Activated naive CD8-positive, alpha-beta T cell (primary cell): ENCODE measurements around the gene PSMB7.

Source experiments
- H3K27ac Mint-ChIP-seq: one replicate; pipeline ENCODE4 v1.8.0; 2021; ENCODE audit warnings: mixed read lengths
- H3K27me3 Mint-ChIP-seq: one replicate; pipeline ENCODE4 v1.8.0; 2021; ENCODE audit warnings: mixed read lengths
- H3K36me3 Mint-ChIP-seq: one replicate; pipeline ENCODE4 v1.8.0; 2021; ENCODE audit warnings: mixed read lengths
- H3K4me1 Mint-ChIP-seq: one replicate; pipeline ENCODE4 v1.8.0; 2021; ENCODE audit warnings: low read depth, mixed read lengths
- H3K4me3 Mint-ChIP-seq: one replicate; pipeline ENCODE4 v1.8.0; 2021; ENCODE audit warnings: mild to moderate bottlenecking, mixed read lengths
- H3K9me3 Mint-ChIP-seq: one replicate; pipeline ENCODE4 v1.8.0; 2021; ENCODE audit warnings: low read depth, mixed read lengths

PSMB7 gene

GRCh38 chr9:124354346-124355038 is 60.8 kb downstream of the PSMB7 start:
- Mint-ChIP-seq H3K4me3 (no peak overlapping the region), H3K9me3 (no peaks in the 10 kb centered on the region), H3K27ac (no peak overlapping the region), H3K36me3 (peaks cover 5% of the 10 kb centered on the region), H3K4me1 (peaks cover 21% of the 10 kb centered on the region), H3K27me3 (no peaks in the 10 kb centered on the region)

GRCh38 chr9:124353811-124354274 is 61.4 kb downstream of the PSMB7 start:
- Mint-ChIP-seq H3K27ac (peak overlapping the region; percentile 8), H3K4me1 (peaks cover 19% of the 10 kb centered on the region), H3K4me3 (no peak overlapping the region), H3K36me3 (peaks cover 5% of the 10 kb centered on the region), H3K9me3 (no peaks in the 10 kb centered on the region), H3K27me3 (no peaks in the 10 kb centered on the region)

GRCh38 chr9:124353166-124353768 is 62.0 kb downstream of the PSMB7 start:
- H3K27ac Mint-ChIP-seq = no peak overlapping the region
- H3K4me1 Mint-ChIP-seq = peaks cover 13% of the 10 kb centered on the region
- no peaks in the 10 kb centered on the region for H3K9me3 Mint-ChIP-seq
- H3K36me3 Mint-ChIP-seq = peaks cover 5% of the 10 kb centered on the region
- no peaks in the 10 kb centered on the region for H3K27me3 Mint-ChIP-seq
- H3K4me3 Mint-ChIP-seq = no peak overlapping the region

GRCh38 chr9:124352616-124353015 is 62.6 kb downstream of the PSMB7 start:
- Mint-ChIP-seq H3K4me1 (peaks cover 7% of the 10 kb centered on the region), H3K27me3 (no peaks in the 10 kb centered on the region), H3K9me3 (no peaks in the 10 kb centered on the region), H3K27ac (no peak overlapping the region), H3K36me3 (peaks cover 5% of the 10 kb centered on the region), H3K4me3 (no peak overlapping the region)

- no peaks in the 10 kb centered on the region for H3K9me3 Mint-ChIP-seq
- H3K4me1 Mint-ChIP-seq = peaks cover 2% of the 10 kb centered on the region
- H3K36me3 Mint-ChIP-seq = peaks cover 5% of the 10 kb centered on the region
- no peak overlapping the region for H3K4me3 Mint-ChIP-seq
- no peak overlapping the region for H3K27ac Mint-ChIP-seq
- no peaks in the 10 kb centered on the region for H3K27me3 Mint-ChIP-seq
Observed at GRCh38 chr9:124351672-124352468, 63.4 kb downstream of the PSMB7 start.

GRCh38 chr9:124350494-124351263 is 64.6 kb downstream of the PSMB7 start:
- Mint-ChIP-seq H3K9me3 (no peaks in the 10 kb centered on the region), H3K36me3 (peaks cover 5% of the 10 kb centered on the region), H3K27me3 (no peaks in the 10 kb centered on the region), H3K4me3 (no peak overlapping the region), H3K27ac (no peak overlapping the region), H3K4me1 (no peaks in the 10 kb centered on the region)

GRCh38 chr9:124349675-124350493 is 65.4 kb downstream of the PSMB7 start:
- no peaks in the 10 kb centered on the region for H3K4me1 Mint-ChIP-seq
- H3K27ac Mint-ChIP-seq = no peak overlapping the region
- H3K9me3 Mint-ChIP-seq = no peaks in the 10 kb centered on the region
- H3K4me3 Mint-ChIP-seq = no peak overlapping the region
- no peaks in the 10 kb centered on the region for H3K27me3 Mint-ChIP-seq
- peaks cover 5% of the 10 kb centered on the region for H3K36me3 Mint-ChIP-seq

GRCh38 chr9:124349267-124349666 is 66.0 kb downstream of the PSMB7 start:
- Mint-ChIP-seq H3K9me3 (no peaks in the 10 kb centered on the region), H3K4me3 (no peak overlapping the region), H3K27me3 (no peaks in the 10 kb centered on the region), H3K27ac (no peak overlapping the region), H3K4me1 (no peaks in the 10 kb centered on the region), H3K36me3 (peaks cover 5% of the 10 kb centered on the region)

- no peaks in the 10 kb centered on the region for H3K27me3 Mint-ChIP-seq
- no peak overlapping the region for H3K27ac Mint-ChIP-seq
- peaks cover 3% of the 10 kb centered on the region for H3K36me3 Mint-ChIP-seq
- no peak overlapping the region for H3K4me3 Mint-ChIP-seq
- no peaks in the 10 kb centered on the region for H3K4me1 Mint-ChIP-seq
- H3K9me3 Mint-ChIP-seq = no peaks in the 10 kb centered on the region
Observed at GRCh38 chr9:124348831-124349230, 66.4 kb downstream of the PSMB7 start.

GRCh38 chr9:124348363-124348762 is 66.9 kb downstream of the PSMB7 start:
- Mint-ChIP-seq H3K27me3 (no peaks in the 10 kb centered on the region), H3K4me1 (no peaks in the 10 kb centered on the region), H3K27ac (no peak overlapping the region), H3K36me3 (peaks cover 2% of the 10 kb centered on the region), H3K9me3 (no peaks in the 10 kb centered on the region), H3K4me3 (no peak overlapping the region)

- Mint-ChIP-seq H3K4me1 (no peaks in the 10 kb centered on the region), H3K27ac (no peak overlapping the region), H3K36me3 (peaks cover 2% of the 10 kb centered on the region), H3K9me3 (no peaks in the 10 kb centered on the region), H3K27me3 (no peaks in the 10 kb centered on the region), H3K4me3 (no peak overlapping the region)
Observed at GRCh38 chr9:124347968-124348358, 67.3 kb downstream of the PSMB7 start.

- H3K36me3 Mint-ChIP-seq = no peaks in the 10 kb centered on the region
- H3K4me3 Mint-ChIP-seq = no peak overlapping the region
- H3K27ac Mint-ChIP-seq = no peak overlapping the region
Observed at GRCh38 chr9:124347206-124347967, 67.9 kb downstream of the PSMB7 start.

GRCh38 chr9:124346347-124347163 is 68.7 kb downstream of the PSMB7 start:
- Mint-ChIP-seq H3K27me3 (no peaks in the 10 kb centered on the region), H3K4me3 (no peak overlapping the region), H3K27ac (no peak overlapping the region), H3K9me3 (no peaks in the 10 kb centered on the region), H3K4me1 (no peaks in the 10 kb centered on the region), H3K36me3 (no peaks in the 10 kb centered on the region)

More at GRCh38 chr9:124347206-124347967, 67.9 kb downstream of the PSMB7 start:
- no peaks in the 10 kb centered on the region for H3K9me3 Mint-ChIP-seq
- no peaks in the 10 kb centered on the region for H3K27me3 Mint-ChIP-seq
- H3K4me1 Mint-ChIP-seq = no peaks in the 10 kb centered on the region
